Measurements from ENCODE around the gene TMEM141.

TMEM141 gene

DNA sequence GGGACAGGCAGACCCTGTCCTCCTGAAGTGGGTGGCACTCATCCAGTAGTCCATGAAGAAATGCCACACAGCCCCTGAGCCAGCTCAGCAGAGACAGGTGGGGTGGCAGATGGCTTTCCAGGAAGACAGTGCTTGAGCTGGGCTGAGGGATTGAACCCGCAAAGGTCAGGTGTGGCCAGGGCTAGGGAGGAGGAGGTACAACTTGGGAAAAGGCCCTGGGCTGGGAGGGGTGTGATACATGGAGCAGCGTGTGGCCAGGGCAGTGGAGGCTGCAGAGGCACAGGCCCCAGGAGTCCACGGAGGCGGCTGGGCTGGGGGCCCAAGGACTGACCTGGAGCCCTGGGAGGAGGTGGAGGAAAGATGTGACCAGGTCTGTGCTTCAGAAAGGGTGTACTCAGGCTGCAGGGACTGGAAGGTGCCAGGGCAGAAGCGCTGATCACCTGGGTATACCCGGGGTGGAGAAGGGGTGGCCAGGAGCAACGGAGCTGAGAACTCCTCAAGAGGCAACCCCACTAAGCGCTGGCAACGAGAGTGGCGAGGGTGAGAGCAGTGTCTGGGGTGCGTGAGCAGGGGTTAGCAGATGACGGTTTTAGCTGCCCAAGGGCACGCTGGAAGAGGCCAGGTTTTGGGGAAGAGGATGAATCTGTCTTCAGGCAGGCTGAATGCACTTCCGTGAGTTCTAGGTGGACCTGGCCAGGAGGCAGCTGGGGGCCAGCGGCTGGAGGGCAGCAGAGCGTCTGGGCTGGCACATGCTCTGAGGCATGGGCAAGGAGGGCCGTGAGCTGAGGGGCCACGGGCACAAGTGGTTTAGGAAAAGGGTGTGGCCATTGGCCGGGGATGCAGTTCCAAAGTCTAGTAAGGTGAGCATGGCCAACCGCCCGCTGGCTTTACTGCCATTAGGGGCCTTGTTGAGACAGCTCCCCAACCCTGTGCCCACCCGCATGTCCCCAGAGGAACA lies 12.7 kb downstream of the TMEM141 start:
- TF ChIP-seq, protein P1, sequence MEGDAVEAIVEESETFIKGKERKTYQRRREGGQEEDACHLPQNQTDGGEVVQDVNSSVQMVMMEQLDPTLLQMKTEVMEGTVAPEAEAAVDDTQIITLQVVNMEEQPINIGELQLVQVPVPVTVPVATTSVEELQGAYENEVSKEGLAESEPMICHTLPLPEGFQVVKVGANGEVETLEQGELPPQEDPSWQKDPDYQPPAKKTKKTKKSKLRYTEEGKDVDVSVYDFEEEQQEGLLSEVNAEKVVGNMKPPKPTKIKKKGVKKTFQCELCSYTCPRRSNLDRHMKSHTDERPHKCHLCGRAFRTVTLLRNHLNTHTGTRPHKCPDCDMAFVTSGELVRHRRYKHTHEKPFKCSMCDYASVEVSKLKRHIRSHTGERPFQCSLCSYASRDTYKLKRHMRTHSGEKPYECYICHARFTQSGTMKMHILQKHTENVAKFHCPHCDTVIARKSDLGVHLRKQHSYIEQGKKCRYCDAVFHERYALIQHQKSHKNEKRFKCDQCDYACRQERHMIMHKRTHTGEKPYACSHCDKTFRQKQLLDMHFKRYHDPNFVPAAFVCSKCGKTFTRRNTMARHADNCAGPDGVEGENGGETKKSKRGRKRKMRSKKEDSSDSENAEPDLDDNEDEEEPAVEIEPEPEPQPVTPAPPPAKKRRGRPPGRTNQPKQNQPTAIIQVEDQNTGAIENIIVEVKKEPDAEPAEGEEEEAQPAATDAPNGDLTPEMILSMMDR (IDR thresholded peaks at IDR 0.05) = no peak

DNA sequence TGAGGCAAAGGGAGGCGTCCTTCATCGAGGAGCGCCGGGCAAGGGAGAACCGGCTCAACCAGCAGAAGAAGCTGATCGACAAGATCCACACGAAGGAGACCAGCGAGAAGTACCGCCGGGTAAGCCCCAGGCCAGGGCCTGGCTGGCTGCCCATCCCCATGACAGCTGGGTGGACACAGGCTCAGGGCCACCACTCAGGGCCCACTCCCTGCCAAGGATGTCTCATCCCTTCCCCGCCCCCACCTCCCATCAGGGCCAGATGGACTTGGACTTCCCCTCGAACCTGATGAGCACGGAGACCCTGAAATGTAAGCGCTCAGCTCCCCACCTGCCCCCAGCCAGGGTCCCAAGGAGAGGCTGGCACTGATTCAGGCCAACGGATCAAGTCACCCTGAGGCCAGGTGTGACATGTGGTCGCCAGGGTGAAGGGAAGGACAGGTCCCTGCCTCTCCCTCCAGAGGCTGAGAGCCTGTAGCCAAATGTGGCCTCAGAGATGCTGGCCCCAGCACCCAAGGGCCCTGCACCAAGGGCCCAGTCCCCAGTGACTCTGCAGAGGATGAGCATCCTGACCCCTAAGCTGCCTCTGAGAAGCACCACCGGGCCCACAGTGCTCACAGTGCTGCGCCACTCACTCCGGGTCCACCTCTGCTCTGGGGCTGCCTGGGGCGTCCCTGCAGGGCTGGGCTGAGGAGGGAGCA lies 13.5 kb downstream of the TMEM141 start:
- TF ChIP-seq, protein P1 (IDR thresholded peaks at IDR 0.05) = no peak

DNA sequence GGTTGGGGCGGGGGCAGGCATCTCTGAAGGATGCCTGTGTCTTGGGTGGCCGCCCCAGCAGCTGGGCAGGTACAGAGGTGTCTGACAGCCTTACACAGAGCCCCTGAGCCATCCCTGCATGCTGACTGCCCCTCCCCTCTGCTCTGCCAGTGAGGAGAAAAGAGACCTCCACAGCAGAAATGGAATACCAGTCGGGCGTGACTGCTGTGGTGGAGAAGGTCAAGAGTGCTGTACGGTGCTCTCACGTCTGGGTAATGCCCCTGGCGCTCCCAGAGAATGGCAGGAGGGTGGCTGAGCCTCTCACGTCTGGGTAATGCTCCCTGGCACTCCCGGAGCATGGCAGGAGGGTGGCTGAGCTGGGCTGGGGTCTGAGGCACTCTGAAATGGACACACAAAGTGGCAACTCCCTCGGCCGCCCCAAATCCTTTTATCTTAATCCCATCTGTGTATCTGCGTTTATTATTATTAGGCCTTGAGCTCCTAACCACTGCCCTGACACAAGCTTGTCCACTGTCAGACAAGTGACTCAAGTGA lies 14.1 kb downstream of the TMEM141 start:
- TF ChIP-seq, protein P1 (IDR thresholded peaks at IDR 0.05) = no peak

DNA sequence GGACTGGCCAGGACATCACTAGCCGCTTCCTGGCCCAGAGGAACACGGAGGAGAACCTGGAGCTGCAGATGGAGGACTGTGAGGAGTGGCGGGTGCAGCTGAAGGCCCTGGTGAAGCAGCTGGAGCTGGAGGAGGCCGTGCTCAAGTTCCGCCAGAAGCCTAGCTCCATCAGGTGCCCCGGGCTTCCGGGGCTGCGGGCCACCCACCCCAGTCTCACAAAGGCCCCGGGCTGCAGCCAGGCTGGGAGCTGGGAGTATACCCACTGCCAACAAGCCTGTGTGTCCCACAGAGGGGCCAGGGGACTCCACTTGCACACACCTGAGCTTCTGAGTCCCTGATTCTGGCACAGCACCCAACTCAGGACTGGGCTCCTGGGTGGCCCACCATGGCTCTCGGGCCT lies 14.9 kb downstream of the TMEM141 start:
- TF ChIP-seq, protein P1 (IDR thresholded peaks at IDR 0.05) = no peak

DNA sequence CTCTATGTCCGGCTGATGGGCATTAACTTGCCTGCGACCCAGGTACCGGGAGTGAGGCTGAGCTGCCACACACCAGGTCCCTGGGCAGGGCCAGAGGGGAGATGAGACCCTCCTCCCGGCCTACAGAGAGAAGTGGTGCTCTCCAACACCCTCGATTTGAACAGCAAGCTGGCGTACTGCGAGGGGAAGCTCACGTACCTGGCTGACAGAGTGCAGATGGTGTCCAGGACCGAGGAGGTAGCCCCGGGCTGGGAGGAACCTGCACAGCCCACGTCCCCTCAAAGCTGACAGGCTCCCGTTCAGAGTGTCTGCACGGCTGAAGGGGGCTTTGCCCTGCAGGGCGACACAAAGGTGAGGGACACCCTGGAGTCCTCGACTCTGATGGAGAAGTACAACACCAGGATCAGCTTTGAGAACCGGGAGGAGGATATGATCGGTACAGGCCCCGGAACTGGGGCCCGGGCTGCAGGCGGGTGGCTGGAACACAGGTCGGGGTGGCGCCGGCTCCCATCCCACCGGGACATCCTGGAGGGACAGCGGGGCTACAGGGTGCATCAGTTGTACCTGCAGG lies 15.6 kb downstream of the TMEM141 start:
- TF ChIP-seq, protein P1 (IDR thresholded peaks at IDR 0.05) = no peak

DNA sequence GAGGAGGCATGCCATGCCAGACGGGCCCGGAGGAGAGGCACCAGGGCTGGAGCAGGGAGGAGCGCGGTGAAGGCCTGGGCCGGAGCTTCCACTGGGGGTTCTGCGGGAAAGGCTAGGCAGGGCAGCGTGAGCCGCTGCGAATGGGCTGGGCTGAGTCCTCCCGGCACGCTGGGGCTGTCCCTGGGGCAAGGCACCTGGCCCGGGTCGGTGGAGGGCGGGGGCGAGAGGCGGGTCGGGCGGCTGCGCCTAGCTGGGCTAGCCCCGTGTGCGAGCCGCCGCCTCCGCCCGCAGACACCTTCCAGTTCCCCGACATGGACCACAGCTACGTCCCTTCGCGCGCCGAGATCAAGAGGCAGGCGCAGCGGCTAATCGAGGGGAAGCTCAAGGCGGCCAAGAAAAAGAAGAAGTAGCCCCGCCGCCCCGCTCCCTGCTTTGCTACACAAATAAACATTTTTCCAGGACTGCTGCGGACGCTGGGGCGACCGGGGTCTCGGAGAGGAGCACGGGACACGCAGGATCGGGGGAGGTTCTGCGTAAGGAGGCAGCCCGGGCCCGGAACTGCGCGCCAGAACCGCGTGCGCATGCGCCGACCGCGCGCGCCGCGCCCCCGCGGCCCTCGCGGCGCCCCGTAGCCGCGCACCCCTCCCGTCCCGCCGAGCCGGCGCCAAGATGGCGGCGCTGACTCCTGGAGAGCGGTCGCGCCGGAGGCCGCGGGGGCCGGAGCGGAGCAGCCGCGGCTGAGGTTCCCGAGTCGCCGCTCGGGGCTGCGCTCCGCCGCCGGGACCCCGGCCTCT lies 16.3 kb downstream of the TMEM141 start, which contains the start of gene RABL6:
Gene RABL6 (plus strand): TSS at position 668 of the 794 bp plus-strand sequence. CDS start 249 bp downstream, outside the sequence.
- TF ChIP-seq, protein P1 (IDR thresholded peaks at IDR 0.05) = no peak
